ENCODE measurements around the gene ZNF827.
"Not testable (repeated sequence)": the region's sequence is repeated elsewhere in the genome, so short reads cannot be mapped to it uniquely, and the experiment has no call there.

The ZNF827 gene

GRCh38 chr4:145840801-145841200 is 97.8 kb downstream of the ZNF827 start:
- no peak overlapping the region for H3K4me3 ChIP-seq (ENCODE audit: low read depth, low read length)
- no peaks in the 10 kb centered on the region for H3K27me3 ChIP-seq (ENCODE audit: control insufficient read depth, insufficient read depth, low read length)
- no peaks in the 10 kb centered on the region for H3K4me1 ChIP-seq
- no peak overlapping the region for H3K27ac ChIP-seq
- H3K79me2 ChIP-seq, result no peaks in the 10 kb centered on the region
- H3K9ac ChIP-seq, result no peak overlapping the region
- no peak overlapping the region for H3K4me2 ChIP-seq (ENCODE audit: low read length)
- H3K36me3 ChIP-seq (ENCODE audit: control insufficient read depth, insufficient read depth, low read length), result no peaks in the 10 kb centered on the region
- H3K9me3 ChIP-seq (ENCODE audit: control insufficient read depth, low read length), result no peaks in the 10 kb centered on the region
- TF ChIP-seq CTCF (IDR thresholded peaks at IDR 0.05), result no peak
- H2AFZ ChIP-seq, result no peak overlapping the region

GRCh38 chr4:145840162-145840768 is 98.4 kb downstream of the ZNF827 start:
- no peaks in the 10 kb centered on the region for H3K79me2 ChIP-seq
- no peak overlapping the region for H2AFZ ChIP-seq
- H3K4me2 ChIP-seq (ENCODE audit: low read length), result no peak overlapping the region
- H3K9me3 ChIP-seq (ENCODE audit: control insufficient read depth, low read length), result no peaks in the 10 kb centered on the region
- no peak for TF ChIP-seq CTCF (IDR thresholded peaks at IDR 0.05)
- H3K4me3 ChIP-seq (ENCODE audit: low read depth, low read length), result no peak overlapping the region
- no peaks in the 10 kb centered on the region for H3K4me1 ChIP-seq
- no peaks in the 10 kb centered on the region for H3K27me3 ChIP-seq (ENCODE audit: control insufficient read depth, insufficient read depth, low read length)
- H3K36me3 ChIP-seq (ENCODE audit: control insufficient read depth, insufficient read depth, low read length), result no peaks in the 10 kb centered on the region
- H3K27ac ChIP-seq, result no peak overlapping the region
- H3K9ac ChIP-seq, result no peak overlapping the region

GRCh38 chr4:145839151-145839550 is 99.5 kb downstream of the ZNF827 start:
- H3K79me2 ChIP-seq, result no peaks in the 10 kb centered on the region
- H3K27me3 ChIP-seq (ENCODE audit: control insufficient read depth, insufficient read depth, low read length), result no peaks in the 10 kb centered on the region
- no peak overlapping the region for H3K4me3 ChIP-seq (ENCODE audit: low read depth, low read length)
- no peaks in the 10 kb centered on the region for H3K36me3 ChIP-seq (ENCODE audit: control insufficient read depth, insufficient read depth, low read length)
- no peak overlapping the region for H2AFZ ChIP-seq
- no peaks in the 10 kb centered on the region for H3K4me1 ChIP-seq
- H3K9me3 ChIP-seq (ENCODE audit: control insufficient read depth, low read length), result no peaks in the 10 kb centered on the region
- no peak for TF ChIP-seq CTCF (IDR thresholded peaks at IDR 0.05)
- no peak overlapping the region for H3K9ac ChIP-seq
- no peak overlapping the region for H3K4me2 ChIP-seq (ENCODE audit: low read length)
- no peak overlapping the region for H3K27ac ChIP-seq

GRCh38 chr4:145832384-145832783 is 106.2 kb downstream of the ZNF827 start:
- not testable (repeated sequence) for H3K27ac ChIP-seq; H3K9me3 ChIP-seq (ENCODE audit: control insufficient read depth, low read length); H3K79me2 ChIP-seq; H3K4me1 ChIP-seq; H3K9ac ChIP-seq; H3K27me3 ChIP-seq (ENCODE audit: control insufficient read depth, insufficient read depth, low read length); H3K4me3 ChIP-seq (ENCODE audit: low read depth, low read length); H3K36me3 ChIP-seq (ENCODE audit: control insufficient read depth, insufficient read depth, low read length); H2AFZ ChIP-seq; H3K4me2 ChIP-seq (ENCODE audit: low read length)

GRCh38 chr4:145830699-145831098 is 107.9 kb downstream of the ZNF827 start:
- H3K9ac ChIP-seq, result no peak overlapping the region
- H2AFZ ChIP-seq, result no peak overlapping the region
- no peaks in the 10 kb centered on the region for H3K4me1 ChIP-seq
- H3K4me2 ChIP-seq (ENCODE audit: low read length), result no peak overlapping the region
- no peaks in the 10 kb centered on the region for H3K79me2 ChIP-seq
- H3K9me3 ChIP-seq (ENCODE audit: control insufficient read depth, low read length), result no peaks in the 10 kb centered on the region
- no peaks in the 10 kb centered on the region for H3K36me3 ChIP-seq (ENCODE audit: control insufficient read depth, insufficient read depth, low read length)
- H3K4me3 ChIP-seq (ENCODE audit: low read depth, low read length), result no peak overlapping the region
- H3K27me3 ChIP-seq (ENCODE audit: control insufficient read depth, insufficient read depth, low read length), result no peaks in the 10 kb centered on the region
- TF ChIP-seq CTCF (IDR thresholded peaks at IDR 0.05), result no peak
- no peak overlapping the region for H3K27ac ChIP-seq
